Bronchial epithelial cell (primary cell): Measurements from ENCODE around the gene CKS1B. TPM values are rescaled to one million over a fixed set of nuclear protein-coding genes. Genes with fewer than 3 reads are reported as not detected.

Experiments
- DNase-seq: peaks from one replicate; pipeline ENCODE4 v3.0.0-alpha.2; 2010; ENCODE audit warnings: low read depth
- FAIRE-seq: peaks from 2 replicates; lab custom pipeline; 2011; peaks lifted over from hg19 to GRCh38; lab: Jason Lieb, UNC
- H3K27me3 ChIP-seq: 2 replicates; pipeline ENCODE4 v1.5.1; 2011; ENCODE audit warnings: low read length; ENCODE audit not compliant: control insufficient read depth, insufficient read depth
- H3K36me3 ChIP-seq: 2 replicates; pipeline ENCODE4 v1.5.1; 2011; ENCODE audit warnings: low read length; ENCODE audit not compliant: control insufficient read depth, insufficient read depth
- H3K4me3 ChIP-seq: 2 replicates; pipeline ENCODE4 v1.5.1; 2011; ENCODE audit warnings: mild to moderate bottlenecking, low read depth, low read length, control low read depth
- total RNA-seq: library from RNA; depleted of rRNA; stranded (reverse); fragments of >200 nt; gene quantifications from 2 replicates; pipeline ENCODE4 v1.2.1, GENCODE V29; 2014
- TF ChIP-seq, protein P1 (sequence below): IDR thresholded peaks from 2 replicates; pipeline ENCODE4 v1.5.1; 2011; ENCODE audit warnings: mild to moderate bottlenecking, moderate library complexity, low read length, control low read depth, inconsistent platforms; ENCODE audit not compliant: insufficient read depth, severe bottlenecking

CKS1B gene
- total RNA-seq, 1 donor from 2014 or later, result 56.3 TPM

DNA sequence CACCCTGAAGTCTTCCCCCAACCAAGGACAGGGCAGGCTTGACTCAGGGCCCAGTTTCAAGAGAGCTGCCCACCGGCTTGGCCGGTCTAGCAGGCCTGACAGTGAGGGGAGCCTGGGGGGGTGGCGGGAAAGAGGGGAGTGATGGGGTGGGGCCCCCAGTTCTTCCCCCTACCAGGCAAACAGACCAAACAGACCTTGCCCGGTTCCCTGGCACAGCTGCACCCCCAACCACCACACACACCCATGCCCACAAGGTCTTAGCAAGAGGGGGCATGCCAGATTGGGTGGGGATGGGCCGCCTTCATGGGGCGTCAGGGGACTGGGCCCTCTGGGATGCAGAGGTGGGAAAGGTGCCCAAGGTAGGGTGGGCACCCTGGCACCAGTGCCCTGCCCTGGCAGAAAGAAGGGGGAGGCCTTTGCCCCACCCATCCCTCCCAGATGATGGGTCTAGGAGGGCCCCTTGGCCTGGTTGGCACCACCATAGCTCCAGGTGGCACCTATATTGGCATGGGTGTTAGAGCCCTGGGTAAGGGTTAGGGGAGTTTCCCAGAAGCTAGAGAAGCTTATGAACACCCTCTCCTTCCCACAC is 37.0 kb downstream of the CKS1B start:
- Histone ChIP-seq H3K36me3 (peaks cover 50% of the 10 kb centered on the region), H3K27me3 (no peaks in the 10 kb centered on the region), H3K4me3 (no peak overlapping the region)
- DNase-seq, result no peak
- TF ChIP-seq, protein P1, sequence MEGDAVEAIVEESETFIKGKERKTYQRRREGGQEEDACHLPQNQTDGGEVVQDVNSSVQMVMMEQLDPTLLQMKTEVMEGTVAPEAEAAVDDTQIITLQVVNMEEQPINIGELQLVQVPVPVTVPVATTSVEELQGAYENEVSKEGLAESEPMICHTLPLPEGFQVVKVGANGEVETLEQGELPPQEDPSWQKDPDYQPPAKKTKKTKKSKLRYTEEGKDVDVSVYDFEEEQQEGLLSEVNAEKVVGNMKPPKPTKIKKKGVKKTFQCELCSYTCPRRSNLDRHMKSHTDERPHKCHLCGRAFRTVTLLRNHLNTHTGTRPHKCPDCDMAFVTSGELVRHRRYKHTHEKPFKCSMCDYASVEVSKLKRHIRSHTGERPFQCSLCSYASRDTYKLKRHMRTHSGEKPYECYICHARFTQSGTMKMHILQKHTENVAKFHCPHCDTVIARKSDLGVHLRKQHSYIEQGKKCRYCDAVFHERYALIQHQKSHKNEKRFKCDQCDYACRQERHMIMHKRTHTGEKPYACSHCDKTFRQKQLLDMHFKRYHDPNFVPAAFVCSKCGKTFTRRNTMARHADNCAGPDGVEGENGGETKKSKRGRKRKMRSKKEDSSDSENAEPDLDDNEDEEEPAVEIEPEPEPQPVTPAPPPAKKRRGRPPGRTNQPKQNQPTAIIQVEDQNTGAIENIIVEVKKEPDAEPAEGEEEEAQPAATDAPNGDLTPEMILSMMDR, result no peak
- no peak for FAIRE-seq

DNA sequence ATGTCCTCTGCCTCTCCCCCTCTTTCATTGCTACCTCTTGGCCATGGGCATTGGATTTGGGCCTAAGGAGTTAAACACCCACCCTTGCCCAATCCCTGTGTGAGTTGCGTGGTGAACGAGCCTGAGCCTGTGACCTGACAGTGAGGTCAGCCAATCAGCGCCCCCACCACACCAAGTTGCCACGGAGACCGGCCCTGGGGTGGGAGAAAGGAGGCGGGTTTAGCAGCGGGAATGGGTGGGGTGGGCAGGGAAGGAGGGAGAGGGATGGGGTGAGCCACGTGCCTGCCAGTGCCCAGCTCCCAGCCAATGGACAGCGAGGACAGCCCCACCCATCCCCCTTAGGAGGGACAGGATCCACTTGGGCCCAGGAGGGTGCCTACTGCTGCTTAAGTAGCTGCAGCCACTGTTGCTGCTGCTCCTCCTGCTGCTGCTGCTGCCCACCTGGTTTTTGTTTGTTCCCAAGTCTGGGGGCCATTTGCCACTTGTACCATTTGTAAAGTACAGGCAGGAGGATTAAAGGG is 37.6 kb downstream of the CKS1B start:
- no peaks in the 10 kb centered on the region for H3K27me3 ChIP-seq
- TF ChIP-seq, protein P1, result no peak
- no peak overlapping the region for H3K4me3 ChIP-seq
- DNase-seq, result peak; percentile 76
- FAIRE-seq, result no peak
- H3K36me3 ChIP-seq, result peaks cover 46% of the 10 kb centered on the region

DNA sequence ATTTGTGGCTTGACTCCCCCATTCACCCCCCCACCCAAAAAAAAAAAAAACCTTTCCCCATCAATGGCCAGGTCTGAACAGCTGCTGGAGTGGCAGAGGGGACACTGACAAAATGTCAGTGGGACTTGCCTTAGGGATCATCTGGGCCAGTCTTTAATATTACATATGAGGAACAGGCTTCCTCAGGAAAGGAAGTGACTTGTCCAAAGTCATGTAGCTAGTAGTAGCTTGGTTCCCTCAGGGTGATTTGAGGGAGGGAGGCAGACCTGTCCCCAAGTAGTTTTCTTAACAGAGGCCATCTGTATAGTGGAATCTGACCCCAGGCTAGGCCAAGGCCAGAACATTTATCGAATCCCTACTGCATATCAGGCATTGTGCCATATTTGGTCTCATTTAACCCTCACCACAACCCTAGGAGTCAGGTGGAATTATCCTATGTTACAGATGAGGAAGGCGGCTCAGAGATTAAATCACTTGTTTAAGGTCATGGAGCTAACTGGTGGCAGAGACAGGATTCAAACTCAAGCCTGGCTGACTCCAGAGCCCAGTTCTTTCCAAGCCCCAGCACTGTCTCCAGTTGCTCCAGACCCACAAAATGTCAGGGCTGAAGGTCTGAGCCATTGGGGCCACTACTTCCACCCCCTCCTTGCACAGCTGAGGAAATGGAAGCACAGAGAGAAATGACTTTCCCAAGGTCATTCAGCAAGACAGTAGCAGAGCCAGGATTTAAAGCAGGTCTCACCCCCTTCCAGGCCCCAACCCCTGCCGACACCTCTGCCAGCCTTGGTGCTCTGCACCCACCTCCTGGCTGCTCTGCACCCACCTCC is 38.5 kb downstream of the CKS1B start:
- DNase-seq (no peak), FAIRE-seq (no peak)
- no peak overlapping the region for H3K4me3 ChIP-seq
- peaks cover 49% of the 10 kb centered on the region for H3K36me3 ChIP-seq
- TF ChIP-seq, protein P1, result no peak
- H3K27me3 ChIP-seq, result no peaks in the 10 kb centered on the region

DNA sequence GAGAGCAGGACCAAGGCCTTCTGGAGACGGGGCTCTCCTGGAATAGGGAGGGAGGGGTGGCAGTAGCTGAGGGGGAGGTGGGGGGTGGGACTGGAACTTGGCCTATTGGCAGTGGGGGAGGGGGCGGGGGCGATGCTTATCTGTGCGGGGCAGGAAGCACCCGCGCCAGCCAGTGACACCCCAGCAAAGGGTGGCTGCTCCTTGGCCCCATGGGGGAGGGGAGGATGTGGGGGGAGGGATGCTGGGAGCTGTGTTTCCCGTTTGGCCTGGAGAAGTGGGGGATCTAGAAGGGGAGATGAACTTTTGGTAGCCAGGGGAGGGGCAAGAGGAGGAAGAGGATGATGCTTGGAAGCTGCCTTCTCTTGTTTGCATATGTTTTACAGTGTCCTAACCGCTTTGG is 39.2 kb downstream of the CKS1B start:
- Histone ChIP-seq H3K27me3 (no peaks in the 10 kb centered on the region), H3K36me3 (peaks cover 49% of the 10 kb centered on the region), H3K4me3 (no peak overlapping the region)
- TF ChIP-seq, protein P1, result no peak
- DNase-seq (no peak), FAIRE-seq (no peak)

DNA sequence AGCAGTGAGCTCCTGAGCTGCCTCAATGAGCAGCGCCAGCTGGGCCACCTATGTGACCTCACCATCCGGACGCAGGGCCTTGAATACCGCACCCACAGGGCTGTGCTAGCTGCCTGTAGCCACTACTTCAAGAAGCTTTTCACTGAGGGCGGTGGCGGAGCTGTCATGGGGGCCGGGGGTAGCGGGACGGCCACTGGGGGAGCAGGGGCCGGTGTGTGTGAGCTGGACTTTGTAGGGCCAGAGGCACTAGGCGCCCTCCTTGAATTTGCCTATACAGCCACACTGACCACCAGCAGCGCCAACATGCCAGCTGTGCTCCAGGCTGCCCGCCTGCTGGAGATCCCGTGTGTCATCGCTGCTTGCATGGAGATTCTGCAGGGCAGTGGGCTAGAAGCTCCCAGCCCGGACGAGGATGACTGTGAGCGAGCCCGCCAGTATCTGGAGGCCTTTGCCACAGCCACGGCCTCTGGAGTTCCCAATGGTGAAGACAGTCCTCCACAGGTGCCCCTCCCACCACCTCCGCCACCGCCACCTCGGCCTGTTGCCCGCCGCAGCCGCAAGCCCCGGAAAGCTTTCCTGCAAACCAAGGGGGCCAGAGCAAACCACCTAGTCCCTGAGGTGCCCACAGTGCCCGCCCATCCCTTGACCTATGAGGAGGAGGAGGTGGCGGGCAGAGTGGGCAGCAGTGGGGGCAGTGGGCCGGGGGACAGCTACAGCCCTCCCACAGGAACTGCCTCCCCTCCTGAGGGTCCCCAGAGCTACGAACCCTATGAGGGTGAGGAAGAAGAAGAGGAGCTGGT is 40.4 kb downstream of the CKS1B start:
- peaks cover 45% of the 10 kb centered on the region for H3K36me3 ChIP-seq
- no peak for DNase-seq
- TF ChIP-seq, protein P1, result no peak
- no peak for FAIRE-seq
- no peaks in the 10 kb centered on the region for H3K27me3 ChIP-seq
- no peak overlapping the region for H3K4me3 ChIP-seq
